ENCODE measurements around the gene LYVE1.

Gene LYVE1

DNA sequence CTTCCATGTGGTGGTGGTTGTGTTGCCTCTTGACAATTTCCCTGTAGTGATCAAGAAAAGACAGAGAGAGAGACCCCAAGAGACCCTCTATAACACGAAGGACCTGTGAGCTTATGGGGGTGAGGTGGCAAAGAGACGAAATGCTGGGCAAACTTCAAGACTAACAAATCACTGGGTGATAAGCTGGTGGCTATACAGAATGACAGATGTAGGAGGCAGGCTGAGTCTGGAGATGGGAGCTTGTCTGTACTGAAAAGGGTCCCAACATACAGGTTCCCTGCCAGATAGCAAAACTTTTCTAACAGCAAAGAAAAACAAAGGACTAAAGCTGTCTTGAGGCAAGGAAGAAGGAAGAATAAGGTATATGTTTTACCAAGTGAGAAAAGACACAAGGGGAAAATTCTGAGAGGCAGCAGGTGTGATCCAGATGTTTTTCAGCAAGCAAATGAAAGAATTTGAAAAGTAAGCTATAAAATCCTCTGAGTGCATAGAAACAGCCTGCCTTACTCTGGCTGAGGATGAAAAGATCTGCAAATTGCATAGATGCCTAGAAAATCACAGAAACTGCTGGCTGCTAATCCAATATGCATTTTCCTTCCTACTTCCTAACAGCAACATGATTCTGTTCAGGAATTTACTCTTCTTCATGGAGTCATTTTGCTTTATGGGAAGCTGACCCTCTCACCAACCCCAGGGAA is 21.9 kb upstream of the LYVE1 start:
- DNase-seq, result no peak

DNA sequence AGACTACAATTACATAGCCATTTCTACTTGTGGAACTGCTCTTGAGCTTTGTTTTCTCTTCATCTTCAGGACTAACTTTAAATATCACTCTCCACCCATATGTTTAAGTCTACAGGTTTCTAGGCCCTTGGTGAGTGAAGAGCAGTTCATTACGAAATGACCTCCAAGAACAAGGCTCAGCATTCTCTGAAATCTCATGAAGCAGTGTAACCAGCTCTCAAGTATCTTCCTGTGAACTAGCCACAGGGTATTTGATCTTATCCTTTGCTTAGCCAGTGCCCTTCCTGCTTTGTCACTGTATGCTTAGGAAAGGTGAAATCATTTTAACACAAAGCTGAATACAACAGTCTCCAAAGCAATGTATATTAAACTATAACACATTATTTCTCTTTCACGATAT is 20.4 kb upstream of the LYVE1 start:
- DNase-seq, result no peak

DNA sequence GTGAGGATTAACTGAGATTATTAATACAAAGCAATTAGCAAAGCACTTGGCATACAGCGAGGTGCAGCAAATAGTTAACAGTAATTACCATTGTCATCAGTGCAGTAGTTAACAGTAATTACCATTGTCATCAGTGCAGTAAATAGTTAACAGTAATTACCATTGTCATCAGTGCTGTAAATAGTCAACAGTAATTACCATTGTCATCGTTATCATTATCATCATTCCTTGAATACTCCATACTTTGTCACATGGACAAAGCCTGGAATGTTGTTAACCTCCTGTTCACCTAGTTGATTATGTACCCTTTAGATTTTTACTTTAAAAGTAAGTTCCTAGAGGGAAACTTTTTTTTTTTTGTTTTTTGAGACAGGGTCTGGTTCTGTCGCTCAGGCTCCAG is 19.5 kb upstream of the LYVE1 start:
- DNase-seq, result no peak

DNA sequence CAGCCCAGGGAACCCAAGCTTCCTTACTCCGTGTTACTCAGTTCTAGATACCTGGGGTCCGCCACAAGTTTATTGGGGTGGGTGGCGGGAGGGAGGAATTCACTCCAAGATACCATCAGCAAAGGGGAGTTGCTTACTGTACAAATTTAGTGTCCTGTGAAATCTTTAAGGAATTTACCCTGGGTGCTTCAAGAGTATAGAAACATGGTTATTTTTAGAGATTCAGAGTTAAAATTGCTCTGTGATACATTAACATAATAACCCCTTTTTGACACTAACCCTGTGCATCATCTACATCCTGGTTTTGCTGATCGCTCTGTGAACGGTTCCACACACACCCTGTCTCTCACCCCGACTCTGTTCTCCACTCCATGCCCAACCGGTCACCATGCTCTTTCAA is 18.9 kb upstream of the LYVE1 start:
- no peak for DNase-seq

DNA sequence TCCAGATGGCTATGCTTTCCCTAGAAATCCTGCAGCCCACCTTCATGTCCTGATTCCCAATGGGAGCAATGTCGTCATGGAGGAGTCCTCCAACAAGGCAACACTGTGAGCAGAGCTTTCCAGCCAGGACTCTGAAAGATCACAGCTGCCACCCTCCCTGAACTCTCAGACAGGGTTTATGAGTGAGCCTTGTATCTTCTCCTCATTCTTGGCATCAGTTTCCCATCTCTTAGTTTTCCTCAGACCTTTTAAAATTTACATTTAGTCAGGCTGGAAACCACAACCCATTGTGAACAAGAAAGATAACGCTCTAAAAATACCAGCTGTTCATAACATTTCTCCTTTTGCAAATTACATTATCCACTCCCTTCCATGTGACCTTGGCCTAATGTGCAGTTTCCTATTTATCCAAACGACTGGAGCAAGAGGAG is 15.6 kb upstream of the LYVE1 start:
- no peak for DNase-seq

DNA sequence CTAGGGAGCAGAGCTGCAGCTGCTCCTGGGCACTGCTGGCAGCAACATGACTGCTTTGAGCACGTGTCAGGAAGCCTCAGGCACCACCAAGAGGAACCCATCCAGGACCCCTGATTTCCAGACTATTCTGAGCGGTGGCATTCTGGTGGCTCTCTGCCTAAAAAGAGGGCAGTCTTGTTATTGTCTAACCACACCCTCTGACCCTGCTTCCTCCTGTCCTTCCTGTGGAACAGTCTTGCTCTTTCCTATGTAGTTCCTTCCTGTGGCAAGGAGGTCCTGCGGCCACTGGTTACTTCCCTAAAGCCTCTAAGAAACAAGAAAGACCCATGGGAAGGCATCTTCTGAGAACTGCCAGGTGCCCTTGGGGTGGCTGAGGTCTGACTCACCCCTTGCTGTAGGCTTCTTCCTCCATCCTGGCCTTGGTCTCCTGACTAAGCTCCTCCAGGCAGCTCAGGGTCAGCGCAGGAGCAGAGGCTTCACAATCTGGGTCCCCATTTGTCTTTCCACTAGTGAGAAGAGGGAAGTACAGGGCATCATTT is 13.1 kb upstream of the LYVE1 start:
- DNase-seq, result peak; percentile 13

DNA sequence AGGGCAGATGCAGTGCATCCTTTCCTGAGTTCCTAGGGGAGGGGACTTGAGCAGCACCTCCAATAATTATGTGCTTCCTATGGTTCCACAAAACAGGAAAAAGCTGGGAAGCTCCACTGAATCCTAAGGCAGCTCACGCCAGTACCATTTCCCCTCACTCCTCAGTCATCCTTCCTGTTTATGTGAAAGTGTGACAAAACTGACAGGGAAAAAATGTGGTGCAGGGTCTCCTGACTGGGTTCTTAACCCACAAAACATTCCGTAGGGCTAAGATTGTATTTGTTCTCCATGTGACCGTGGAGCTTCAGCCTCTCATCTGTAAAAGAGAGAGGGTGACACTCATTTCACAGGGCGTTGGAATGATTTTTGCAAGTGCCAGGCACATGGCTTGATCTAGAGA is 12.2 kb upstream of the LYVE1 start:
- no peak for DNase-seq

DNA sequence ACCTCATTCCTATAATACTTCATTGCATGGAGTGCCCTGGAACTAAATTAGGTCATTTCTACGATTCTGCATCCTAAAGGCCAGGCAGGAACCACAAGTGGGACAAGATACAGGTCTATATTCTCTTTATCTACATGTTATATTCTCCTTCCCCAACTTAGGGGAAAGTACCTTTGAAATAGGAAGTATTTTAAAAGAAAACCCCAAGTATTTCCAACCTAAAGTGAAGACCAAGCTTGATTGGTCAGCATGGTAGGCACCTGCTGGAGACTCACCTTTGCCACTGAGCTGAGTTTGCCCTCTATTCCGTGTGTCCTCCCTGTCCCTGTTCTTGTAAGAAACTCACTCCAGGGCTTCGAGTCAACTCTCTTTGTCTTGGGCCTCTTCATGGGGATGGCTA is 11.2 kb upstream of the LYVE1 start:
- DNase-seq, result no peak

DNA sequence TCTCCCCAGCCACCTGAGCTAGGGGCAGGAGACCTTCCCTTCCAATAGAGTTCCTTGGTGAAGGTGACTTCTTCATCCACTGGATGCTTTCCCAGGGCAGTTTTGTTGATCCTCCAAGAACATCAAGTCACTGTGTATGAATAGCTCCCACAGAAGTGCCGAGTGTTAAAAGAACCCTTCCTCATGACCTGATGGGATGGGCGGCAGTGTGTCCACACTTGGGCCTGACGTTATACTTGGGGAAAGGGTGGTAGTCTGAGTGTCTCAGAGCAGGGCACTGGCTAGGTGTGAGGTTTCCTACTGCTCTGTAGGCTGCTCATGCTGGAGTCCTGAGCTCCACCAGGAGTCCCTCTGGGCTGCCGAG is 7.6 kb upstream of the LYVE1 start:
- DNase-seq, result no peak

DNA sequence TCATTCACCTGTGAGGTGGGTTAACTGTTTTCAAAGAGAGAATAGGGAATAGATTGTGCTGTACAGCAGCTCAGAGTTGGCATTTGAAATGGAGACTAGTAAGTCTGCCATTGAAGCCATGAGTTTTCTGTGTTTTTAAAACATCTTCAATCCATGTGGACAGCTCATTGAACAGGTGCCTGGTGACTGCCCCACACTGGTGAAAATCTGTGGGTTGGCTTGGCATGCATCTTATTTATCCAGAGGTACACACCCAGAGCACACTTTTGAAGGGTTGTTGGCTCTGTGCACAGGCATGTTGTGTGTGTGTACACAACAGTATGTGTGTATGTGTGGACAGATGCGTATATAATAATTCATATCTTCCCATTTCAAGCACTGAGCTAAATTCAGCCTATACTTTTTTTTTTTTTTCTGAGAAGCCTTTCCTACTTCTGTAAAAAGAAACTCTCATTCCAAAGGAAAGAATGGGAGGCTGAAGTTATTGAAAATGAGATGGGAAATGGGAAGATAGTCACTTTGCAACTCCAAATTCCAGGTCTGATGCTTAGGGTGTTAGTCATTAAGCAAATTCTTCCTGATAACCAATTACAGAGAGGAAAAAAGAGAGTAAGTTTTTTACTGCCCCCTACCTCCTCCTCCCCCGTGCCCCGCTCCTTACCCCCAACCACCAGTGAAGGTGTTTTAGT is 7.0 kb upstream of the LYVE1 start:
- no peak for DNase-seq

DNA sequence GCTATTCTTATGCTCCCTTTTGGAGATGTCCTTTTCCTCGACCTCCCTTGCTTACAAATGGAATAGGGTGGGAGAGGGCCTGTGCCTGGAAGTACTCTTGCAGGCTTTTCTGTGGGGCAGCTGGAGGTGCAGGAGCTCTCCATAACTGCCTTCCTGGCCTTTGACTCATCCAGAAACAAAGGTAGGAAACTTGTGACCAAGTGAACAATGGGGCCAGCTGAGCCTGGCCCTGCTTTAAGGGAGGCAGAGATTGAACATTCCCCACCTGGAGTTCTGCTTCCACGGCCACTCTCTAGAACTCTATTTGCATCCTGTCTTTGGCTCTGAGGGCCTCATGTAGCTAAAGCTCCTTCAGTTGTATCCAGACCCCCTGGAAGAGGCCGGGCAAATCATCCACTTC is 5.1 kb upstream of the LYVE1 start:
- no peak for DNase-seq

DNA sequence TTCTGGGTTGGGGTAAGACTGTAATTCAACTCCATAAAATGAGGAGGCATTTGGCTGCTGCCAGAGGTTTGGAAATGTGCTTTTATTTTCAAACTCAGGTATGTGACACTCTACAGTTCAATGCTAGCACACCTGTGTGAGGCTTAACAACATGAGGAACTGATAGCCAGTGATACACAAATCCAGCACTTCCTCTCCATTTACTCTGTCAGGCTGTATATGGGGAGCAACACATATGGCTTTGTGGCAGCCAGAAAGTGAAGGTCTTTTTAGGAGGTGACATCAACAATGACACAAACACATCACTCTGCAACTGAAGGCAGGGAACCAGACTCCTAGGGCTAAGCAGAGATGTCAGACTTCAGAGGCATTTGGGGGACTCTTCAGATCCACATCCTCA is 4.6 kb upstream of the LYVE1 start:
- no peak for DNase-seq

DNA sequence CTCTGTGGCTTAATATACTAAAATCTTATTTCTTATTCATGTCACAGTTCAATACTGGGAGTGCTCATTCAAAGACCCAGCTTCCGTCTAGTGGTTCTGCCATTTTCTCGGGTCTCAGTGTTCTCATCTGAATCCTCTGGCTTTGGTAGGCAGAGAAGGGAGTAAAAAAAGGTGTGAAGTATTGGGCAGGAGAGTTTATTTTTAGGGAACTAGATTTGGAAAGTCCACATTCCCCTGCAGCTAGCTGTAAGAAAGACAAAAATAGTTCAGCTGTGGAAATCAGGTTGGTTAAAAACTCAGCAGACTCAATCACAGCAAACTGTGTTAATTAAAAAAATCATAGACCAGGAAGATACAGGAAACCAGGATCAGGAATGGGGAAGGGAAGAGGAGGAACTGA is 4.1 kb upstream of the LYVE1 start:
- no peak for DNase-seq

DNA sequence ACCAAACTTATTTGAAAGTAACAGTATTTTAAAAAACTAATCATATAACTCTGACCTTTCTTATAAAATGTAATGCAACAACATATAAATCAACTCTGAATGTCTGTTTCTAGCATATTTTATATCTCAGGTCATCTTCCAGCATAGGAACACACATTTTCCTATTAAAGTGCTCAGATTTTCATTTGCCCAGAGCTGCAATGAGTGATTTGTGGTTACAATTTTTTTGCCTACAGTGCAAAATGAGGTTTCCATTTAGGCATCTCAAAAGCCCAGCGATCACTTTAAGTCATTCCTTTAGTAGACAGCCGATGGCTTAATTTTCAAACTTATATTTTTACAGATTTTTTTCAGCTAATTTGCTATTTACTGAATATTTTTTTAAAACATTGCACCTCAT is 1.0 kb downstream of the LYVE1 start:
- DNase-seq, result no peak

DNA sequence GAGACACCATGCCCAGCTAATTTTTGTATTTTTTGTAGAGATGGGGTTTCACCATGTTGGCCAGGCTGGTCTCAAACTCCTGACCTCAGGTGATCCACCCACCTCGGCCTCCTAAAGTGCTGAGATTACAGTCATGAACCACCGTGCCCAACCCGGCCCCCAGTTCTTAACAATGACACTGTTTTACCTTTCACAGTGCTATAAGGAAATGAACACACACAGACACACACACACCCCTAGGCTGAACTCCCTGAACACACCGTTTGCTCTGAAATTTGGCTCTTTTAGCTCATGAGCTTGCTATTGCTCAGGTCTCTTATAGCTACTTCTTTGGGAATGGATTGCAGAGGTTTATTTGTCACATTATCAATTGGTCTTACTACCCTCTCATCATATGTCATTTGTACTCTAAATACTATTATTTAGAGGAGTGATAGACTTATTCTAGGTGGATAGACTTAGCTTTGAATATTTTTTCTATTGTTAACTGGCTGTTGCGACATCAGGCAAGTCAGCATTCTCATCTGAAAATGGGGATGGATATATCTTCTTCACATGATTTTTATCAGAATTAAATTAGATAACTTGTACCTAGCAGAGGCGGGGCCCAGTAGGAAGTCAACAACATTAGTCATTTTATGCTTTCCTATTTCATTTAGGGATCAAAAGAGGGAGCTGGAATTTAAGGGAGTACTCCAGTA is 2.1 kb downstream of the LYVE1 start:
- DNase-seq, result no peak

DNA sequence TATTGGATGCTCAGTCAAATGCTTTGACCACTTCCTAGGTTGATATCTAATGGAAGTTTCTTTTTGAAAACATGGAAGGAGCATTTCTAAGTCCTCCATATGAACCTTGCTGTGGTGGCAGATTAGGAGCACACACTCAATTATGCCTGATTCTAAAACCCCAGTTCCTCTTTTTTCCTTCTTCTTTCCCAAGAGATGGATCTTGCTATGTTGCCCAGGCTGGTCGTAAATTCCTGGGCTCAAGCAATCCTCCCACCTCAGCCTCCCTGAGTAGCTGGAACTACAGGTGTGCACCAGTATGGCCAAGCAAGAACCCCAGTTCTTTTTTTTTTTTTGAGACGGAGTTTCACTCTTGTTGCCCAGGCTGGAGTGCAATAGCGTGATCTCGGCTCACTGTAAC is 3.0 kb downstream of the LYVE1 start:
- DNase-seq, result no peak

DNA sequence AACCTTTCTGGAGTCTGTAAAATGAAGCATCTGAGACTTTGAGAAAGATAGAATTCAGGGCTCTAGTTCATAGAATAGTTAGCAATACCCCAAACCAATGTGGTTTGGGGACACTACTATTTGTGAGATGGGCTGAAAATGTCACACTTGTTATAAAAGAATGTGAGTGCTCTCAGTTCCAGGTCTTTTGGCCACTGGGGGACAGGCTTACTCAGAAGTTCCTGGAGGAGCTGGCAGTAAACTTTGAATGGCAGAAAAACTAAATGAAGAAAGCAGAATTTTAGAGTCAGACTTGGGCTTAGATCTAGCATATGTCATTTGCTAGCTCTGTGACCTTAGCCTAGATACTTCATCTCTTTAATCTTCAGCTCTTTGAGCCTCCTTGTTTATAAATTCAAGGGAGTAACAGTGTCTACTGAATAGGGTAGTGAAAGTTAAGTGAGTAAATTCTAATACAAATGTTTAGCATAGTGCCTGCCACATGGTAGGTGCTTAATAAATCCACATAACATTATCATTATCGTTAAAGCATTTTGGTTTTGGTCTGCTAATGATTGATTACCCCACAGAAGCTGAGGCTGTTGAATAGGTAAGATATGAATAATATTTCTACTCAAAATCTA is 3.7 kb downstream of the LYVE1 start:
- DNase-seq, result no peak

DNA sequence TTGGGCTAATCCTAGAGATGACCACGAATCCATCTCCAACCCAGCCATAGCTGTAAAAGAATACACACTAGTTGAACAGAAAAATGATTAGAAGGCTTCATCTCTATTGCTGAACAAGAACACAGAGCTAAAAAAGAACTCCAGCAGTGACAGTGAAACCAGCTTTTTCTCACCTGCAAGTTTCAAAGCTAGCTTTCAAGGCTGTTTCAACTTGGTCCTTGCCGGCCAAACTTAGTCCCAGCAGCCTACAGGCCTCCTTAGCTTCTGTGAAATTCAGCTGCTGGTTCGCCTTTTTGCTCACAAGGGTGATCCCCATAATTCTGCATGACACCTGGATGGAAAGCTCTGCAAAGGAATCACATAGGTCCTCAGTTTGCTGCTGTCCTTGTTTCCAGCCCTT is 4.4 kb downstream of the LYVE1 start:
- DNase-seq, result no peak

DNA sequence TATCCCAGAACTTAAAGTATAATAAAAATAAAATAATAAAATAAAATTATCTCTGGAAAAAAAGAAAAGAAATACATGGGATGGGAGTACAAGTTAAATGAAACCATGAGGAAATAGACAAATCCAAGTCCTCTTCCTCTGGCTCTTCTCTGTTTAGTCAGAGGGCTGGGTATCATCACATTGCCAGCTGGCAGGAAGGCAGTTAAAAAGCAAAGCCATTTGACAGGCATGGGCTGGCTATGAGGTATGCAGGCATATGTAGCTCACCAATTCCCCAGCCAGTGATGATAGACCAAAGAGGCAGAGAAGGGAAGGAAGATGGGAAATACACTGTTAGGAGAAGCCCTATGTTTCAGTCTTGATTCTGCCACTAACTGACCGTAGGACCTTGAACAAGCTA is 6.5 kb downstream of the LYVE1 start:
- no peak for DNase-seq

DNA sequence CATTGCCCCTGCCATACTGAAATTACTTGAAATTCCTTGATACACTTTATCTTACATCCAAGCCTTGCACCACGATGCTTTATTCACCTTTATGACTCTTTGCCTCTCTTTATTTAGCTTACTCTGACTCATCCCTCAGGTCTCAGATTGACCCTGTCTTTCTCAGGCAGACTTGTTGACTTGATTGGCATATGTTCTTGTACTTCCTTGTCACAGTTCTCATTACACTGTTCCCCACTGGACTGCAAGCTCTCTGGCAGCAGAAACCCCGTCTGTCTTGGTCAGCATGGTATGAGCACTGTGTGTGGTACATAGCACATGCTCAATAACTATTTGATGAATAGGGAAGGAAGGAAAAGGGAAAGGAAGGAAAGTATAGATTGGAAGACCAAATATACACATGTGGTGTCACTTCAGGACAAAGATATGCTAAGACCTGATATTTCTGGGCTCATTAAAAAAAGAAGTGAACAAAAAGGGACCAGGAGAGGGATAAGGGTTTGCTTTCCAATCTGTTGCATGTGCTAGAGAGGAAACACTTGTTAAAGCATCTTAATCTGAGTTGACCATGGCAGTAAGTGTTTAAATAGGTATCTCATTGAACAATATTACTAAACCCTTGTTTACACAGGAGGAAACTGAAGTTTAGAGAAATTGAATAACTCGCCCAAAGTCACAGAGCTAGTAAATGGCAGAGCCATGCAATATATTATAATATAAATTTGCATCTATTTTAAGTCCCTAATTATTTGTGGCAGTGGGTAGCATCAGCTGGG is 7.2 kb downstream of the LYVE1 start:
- DNase-seq, result no peak

DNA sequence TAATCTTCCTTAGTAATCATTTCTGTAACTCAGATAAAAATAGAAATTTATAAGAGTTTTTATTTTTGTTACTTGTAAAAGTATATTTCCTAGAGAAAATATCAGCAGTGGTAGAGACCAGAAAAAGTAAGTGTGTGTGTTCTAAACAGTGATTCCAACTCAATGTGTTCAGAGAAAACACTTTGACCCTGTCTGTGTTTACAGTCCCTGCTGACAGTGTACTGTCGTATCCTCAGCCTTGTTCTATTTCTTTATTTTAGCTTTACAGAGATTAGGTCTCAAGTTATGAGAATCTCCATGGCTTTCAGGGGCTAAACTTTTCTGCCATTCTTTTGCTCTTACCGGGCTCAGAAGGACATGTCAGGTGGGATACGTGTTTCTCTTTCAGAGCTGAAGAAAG is 10.2 kb downstream of the LYVE1 start:
- DNase-seq, result no peak

DNA sequence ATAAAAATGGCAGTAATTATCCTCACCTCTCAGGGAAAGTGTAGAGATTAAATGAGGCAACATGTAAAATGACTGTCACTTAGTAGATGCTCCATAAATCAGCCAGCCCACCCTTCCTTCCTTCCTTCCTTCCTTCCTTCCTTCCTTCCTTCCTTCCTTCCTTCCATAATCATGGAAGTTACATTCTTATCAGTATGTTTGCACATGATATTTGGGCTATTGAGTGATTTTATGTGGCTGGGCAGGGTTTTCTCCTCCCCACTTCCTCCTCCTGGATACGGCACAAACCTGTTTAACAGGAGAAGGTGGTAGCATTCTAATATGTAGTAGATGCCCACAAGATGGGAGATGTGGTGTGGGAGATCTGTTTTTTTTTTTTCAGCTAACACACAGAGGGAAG is 11.9 kb downstream of the LYVE1 start:
- DNase-seq, result no peak

DNA sequence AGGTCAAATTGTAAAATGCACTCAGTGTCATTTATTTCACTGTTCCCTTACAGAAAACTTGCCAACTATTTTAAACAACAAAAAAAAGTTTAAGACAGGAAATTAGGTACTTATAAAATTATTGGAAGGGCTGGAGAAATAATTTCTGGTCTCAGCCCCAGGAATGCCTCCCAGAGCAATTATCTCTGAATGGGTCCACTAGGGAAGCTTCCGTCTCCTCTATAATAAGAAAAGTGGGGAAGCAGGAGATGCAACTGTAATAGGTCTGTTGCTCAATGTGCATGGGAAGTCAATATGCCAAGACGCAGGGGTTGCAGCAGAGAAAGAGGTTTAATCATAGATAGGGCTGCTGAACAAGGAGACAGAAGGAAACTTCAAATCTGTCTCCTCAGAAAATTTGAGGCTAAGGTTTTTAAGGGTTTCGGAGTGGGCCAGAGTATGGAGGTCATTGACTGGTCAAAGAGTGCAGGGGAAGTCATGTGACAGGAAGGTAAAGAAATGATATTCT is 16.6 kb downstream of the LYVE1 start:
- DNase-seq, result no peak

Measured in CD4-positive, alpha-beta T cell treated with Interleukin-12 subunit alpha and Interleukin-12 subunit beta, for 1 hour (primary cell).